T-helper 1 cell (primary cell): ENCODE measurements around the gene CFL2.
"Not testable (repeated sequence)": the region's sequence is repeated elsewhere in the genome, so short reads cannot be mapped to it uniquely, and the experiment has no call there.

Source experiments
- DNase-seq, 5 donors: peaks; one replicate each; pipeline ENCODE4 v3.0.0-alpha.2; 2012 to 2020
- total RNA-seq, 4 donors: gene quantifications; one replicate each; lab custom pipeline; 2026; lab: John Stamatoyannopoulos, UW

Gene CFL2
- 19.5 to 44.7 (median 40.2) reads per million in 4 donors for total RNA-seq

GRCh38 chr14:34714320-34715126 is at the start of gene CFL2:
CFL2 (minus strand) TSS chr14:34714593; CDS start chr14:34714540, 53 bp downstream.
- peak; percentile 59 to 71 (median 70) for DNase-seq

DNA sequence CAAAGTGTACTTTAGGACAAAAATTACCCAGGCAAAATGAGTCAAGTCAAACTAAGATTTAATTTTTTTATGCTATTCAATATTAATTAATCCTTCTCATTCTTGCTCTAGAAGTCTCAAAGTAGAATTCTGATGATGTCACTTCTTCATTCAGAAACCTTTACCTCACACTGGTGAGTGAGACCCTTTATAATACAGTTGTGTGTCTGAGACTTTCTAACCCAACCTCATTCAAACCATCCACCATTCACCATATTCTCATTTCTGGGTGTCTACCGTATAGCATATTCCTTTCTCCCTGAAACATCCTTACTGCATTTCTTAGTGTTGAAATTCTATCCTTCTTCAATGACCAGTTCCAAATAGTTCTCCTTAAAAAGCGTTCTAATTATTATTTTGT is 40.8 kb upstream of the CFL2 start:
- DNase-seq = no peak

DNA sequence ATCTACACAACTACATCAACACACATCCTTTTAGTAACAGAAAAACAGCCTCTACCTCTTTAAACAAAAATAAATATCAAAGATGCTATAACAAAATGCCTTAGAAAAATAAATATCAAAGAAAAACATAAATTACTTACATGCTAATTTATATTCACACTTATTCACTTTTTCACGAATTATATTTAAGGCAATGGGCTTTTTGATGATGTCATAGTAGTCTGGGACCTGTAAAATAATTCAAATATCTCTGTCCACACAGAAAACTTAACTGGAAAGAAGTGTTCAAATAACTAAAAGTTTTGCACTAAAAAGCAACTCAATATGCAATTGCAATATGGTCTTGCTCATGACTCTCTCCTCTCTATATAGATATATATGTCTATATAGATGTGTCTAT is 40.3 kb upstream of the CFL2 start:
- DNase-seq = no peak

DNA sequence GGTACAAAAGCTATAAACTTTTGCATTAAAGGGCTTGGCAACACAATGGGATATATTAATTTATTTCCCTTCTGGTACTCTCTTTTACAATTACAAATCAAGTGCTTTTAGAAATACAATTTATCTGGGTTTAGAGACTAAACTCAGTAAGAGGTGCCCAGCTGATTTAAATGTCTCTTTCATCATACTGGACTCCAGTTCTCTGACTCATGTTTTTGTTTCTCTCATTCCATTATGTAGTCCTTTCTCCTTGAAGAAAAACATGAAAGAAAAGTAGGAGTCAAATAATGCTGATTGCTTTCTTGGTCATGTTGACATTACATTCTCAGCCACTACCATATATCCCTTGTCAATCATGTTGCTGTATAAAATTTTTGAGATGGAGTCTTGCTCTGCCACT is 36.3 kb upstream of the CFL2 start:
- no peak for DNase-seq

DNA sequence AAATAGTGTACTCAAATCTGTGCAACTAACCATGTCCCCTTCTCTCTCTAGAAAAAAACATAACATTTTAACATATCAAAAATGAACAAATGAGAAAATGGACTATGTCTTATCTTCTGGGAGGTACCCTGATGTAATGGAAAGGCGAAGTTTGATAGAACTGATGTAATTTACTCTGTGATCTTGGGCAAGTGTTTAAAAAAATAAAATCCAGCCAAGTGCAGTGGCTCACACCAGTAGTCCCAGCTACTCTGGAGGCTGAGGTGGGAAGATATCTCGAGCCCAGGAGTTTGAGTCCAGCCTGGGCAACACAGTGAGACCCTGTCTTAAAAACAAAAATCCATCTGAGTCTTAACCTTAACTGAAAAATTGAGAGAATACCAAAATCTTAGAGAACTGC is 35.8 kb upstream of the CFL2 start:
- no peak for DNase-seq

DNA sequence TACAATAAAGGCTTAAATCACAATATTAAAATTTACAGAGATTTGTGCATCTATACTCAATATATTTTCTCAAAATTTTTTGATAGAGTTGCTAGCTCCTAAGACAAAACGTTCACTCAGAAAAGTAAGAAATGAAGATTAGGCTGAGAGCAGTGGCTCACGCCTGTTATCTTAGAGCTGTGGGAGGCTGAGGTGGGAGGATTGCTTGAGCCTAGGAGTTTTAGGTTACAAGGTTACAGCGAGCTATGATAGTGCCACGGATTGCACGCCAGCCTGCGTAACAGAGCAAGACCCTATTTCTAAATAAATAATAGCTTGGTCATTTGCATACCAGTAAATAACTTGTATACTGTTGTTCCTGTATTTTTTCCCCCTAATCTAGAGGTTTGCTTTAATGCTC is 35.0 kb upstream of the CFL2 start:
- DNase-seq = no peak

DNA sequence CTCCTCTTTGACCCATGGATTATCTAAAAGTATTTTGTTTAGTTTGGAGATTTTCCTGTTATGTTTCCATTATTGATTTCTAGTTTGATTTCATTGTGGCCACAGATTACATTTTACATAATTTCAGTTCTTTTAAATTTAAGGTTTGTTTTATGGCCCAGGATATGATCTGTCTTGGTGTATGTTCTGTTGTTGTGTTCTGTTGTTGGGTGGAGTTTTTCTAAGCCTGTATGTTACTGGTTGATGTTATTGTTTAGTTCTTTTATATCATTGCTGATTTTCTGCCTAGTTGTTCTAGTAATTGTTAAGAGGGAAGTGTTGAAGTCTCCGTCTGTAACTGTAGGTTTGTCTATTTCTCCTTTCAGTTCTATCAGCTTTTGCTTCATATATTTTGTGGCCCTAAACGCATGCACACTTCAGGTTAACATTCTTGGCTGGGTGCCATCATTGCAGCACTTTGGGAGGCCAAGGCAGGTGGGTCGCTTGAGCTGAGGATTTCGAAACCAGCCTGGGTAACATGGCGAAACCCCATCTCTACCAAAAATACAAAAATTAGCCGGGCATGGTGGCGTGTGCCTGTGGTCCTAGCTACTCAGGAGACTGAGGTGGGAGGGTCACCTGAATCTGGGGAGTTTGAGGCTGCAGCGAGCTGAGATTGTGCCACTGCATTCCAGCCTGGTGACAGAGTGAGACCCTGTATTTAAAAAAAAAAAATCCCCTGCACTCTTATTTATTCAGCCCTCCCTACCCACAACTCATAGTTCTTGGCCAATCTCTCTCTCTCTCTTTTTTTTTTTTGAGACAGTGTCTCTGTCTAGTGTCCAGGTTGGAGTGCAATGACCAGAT is 28.1 kb upstream of the CFL2 start:
- no peak for DNase-seq

GRCh38 chr14:34741840-34742239 is 27.4 kb upstream of the CFL2 start:
- DNase-seq = peak in 1 of 5 donors; percentile 40

GRCh38 chr14:34740139-34740538 is 25.7 kb upstream of the CFL2 start:
- DNase-seq = not testable (repeated sequence)

DNA sequence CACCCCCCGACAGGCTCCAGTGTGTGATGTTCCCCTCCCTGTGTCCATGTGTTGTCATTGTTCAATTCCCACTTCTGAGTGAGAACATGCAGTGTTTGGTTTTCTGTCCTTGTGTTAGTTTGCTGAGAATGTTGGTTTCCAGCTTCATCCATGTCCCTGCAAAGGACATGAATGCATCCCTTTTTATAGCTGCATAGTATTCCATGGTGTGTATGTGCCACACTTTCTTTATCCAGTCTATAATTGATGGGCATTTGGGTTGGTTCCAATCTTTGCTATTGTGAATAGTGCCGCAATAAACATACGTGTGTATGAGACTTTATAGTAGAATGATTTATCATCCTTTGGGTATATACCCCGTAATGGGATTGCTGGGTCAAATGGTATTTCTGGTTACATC is 22.7 kb upstream of the CFL2 start:
- DNase-seq = not testable (repeated sequence)

GRCh38 chr14:34733245-34733644 is 18.9 kb upstream of the CFL2 start:
- no peak for DNase-seq

GRCh38 chr14:34732802-34733201 is 18.4 kb upstream of the CFL2 start:
- DNase-seq = no peak

GRCh38 chr14:34723867-34724266 is 9.5 kb upstream of the CFL2 start:
- DNase-seq = no peak

GRCh38 chr14:34722723-34723545 is 8.5 kb upstream of the CFL2 start:
- DNase-seq = peak in 2 of 5 donors; percentile 28 to 38

GRCh38 chr14:34721129-34721528 is 6.7 kb upstream of the CFL2 start:
- DNase-seq = no peak

DNA sequence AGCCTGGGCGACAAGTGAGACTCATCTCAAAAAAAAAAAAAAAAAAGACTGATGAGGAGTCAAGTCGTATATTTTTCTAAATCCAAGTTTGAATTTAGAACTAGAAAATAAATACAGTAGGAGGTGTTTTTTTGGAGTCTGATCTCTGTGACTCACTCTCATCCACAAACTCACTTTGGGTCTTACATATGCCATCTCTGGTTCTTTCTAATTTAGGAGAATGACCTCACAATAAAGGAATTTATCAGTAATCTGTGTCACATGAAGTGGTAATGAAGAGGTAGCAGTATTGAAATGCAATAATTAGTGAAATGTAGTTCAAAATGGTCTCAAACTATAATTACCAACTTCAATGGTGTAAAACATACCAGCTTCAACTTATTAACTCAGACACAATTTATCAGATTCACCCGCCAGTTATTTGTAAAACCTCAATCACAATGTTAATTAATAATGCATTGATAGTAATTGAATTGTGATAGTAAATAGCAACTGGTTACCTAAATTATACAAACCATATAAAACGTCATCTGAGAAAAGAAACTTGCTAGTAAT is 4.4 kb upstream of the CFL2 start:
- no peak for DNase-seq

- DNase-seq = no peak
These were observed 902 bp upstream of the CFL2 start for GRCh38 chr14:34715127-34715863.

DNA sequence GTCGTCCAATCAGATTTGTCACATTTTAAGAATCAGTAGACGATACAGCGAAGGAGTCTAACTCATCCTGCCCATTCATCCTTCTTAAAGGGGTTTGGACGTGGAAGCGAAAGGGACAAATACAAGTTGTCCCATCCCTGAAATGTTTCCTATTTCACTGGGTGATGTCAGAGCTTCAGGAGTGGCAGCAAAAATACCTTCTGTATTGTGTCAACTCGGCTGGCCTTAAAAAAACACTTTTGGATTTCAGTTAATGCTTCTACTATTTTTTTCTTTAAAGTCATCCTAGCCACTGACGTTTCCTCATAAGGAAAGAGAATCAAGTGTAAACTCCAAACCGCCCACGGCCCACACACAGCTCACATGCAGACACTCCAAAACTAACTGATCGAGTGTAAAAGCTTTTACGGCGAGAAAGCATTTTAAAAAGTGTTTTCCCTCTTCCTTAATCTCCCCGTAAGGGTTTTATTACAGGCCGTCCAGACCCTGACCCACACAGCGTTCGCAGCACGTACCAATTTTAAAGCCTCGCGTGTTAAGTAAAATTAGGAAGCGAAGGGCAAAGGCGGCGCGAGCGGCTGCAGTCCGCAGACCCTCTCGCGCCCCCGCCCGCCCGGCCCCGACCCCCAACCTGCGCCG is 593 bp downstream of the CFL2 start:
- DNase-seq = peak in 2 of 5 donors; percentile 10 to 13

DNA sequence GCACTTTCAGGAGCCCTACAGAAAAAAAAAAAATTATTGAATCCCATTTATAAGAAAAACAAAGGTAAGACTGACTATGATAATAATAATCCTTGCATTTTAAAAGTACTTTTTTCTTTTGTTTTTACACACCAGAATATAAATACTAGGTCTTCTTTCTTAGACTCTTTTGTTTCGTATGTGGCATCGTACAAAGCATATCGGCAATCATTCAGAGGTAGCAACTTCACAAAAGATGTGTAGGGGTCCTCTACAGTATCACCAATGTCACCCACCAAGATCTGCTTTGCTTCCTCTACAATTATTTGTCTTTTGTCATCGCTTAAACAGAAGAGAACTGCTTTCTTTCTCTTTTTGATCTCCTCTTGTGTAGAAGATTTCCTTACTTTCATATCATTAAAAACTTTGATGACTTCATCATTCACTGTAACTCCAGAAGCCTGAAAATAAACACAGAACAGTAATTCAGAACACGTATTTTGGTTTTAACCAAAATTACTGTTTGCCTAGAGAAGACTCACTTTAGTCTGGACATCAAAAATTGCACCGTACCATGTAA is 1.2 kb downstream of the CFL2 start:
- no peak for DNase-seq

DNA sequence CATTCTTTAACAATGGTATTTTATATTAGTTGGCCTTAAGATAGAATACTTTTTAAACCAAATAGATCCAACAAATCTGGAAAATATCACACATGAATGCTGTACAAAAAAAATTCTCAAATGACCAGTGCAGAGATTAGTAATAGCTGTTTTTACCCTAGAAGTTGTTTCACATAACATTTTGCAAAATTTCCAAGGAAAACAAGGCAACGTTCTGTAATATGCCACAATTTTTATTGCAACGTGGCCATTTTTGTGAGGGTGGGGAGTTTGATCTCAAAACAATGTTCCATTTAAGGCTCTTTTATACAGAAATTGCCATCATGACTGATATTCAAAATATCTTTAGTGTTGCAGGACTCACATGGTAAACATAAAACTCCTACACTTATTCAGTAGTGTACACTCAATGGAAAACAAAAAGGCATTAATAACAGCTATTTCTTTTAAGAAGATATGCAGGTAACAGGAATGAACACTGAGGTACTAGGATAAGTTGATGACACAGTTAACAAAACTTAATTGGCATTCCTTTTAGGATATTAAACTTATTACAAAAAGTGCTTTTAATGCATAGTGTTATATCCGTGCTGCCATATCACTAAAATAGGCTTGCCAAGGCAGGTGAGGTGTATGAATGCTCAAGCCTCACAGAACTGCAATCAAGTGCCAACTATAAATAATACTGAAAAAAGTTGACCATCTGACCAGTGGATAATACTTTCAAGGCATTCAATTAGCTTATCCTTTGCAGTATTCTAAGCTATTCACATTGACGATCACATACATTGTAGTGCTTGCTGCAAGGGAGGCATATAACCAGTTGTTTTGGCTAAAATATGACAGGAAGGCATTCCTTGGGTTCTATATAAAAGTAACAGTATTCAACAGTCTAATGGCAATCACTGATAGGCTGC is 2.3 kb downstream of the CFL2 start:
- DNase-seq = no peak
